ENCODE results near the gene COA4. TPM values are rescaled to one million over a fixed set of nuclear protein-coding genes. Genes with fewer than 3 reads are reported as not detected.

Gene COA4
- total RNA-seq: 10 to 100 TPM; 29.1 to 75.0 (median 58.2) TPM
- polyA plus RNA-seq: 10 to 100 TPM; 56.2 to 64.8 TPM
- 12.4 reads per million, percentile 40 among the genes with 10 or more reads in this experiment for total RNA-seq

- DNase-seq (peak; percentile 72 to 95 (median 94)), ATAC-seq (peak; percentile 99)
- ChIA-PET CTCF (interaction anchor here (0.7 kb wide), 1 partner anchor 56 kb away, joined by 4 read pairs; no protein-coding TSS in a partner anchor), POLR2A (interaction anchor here (0.9 to 1.2 kb wide), 4 partner anchors 10 to 716 kb away, joined by 3 to 7 read pairs (median 3); partner anchors contain the start of gene POLD3)
- Mint-ChIP-seq H3K36me3 (peaks cover 5 to 21% (median 11%) of the 10 kb centered on the region in 5 donors), H3K27ac (peak within 1 kb of the TSS; percentile 92 to 100 (median 97)), H3K27me3 (no peaks in the 10 kb centered on the region), H3K4me1 (peaks cover 20 to 55% (median 43%) of the 10 kb centered on the region in 7 donors), H3K4me3 (peak within 1 kb of the TSS; percentile 94 to 98 (median 96)), H3K9me3 (peaks cover 0 to 2% (median 0%) of the 10 kb centered on the region in 11 donors)
- Histone ChIP-seq H3K4me1 (ENCODE audit: control insufficient read depth in 2 of 2, insufficient read depth in 2 of 2, low read length in 2 of 2) (peaks cover 17 to 19% of the 10 kb centered on the region in 2 donors), H3K27me3 (ENCODE audit: control insufficient read depth in 2 of 2, insufficient read depth in 2 of 2, low read length in 2 of 2) (no peaks in the 10 kb centered on the region), H3K9me3 (ENCODE audit: control insufficient read depth in 2 of 3, low read length in 3 of 3) (no peaks in the 10 kb centered on the region), H3K36me3 (ENCODE audit: control insufficient read depth in 2 of 3, insufficient read depth in 3 of 3, low read length in 3 of 3) (peaks cover 0 to 30% (median 0%) of the 10 kb centered on the region in 3 experiments), H3K27ac (ENCODE audit: low read depth, low read length) (peak within 1 kb of the TSS; percentile 88), H3K4me3 (ENCODE audit: low read length) (peak within 1 kb of the TSS; percentile 94)
- intact Hi-C loops (cut with micrococcal nuclease): loop anchor here (1.0 to 5.0 kb wide), 11 partner anchors 88 to 1948 kb away; partner anchors contain the start of genes C2CD3 (in 2 of the 2), FAM168A (in 2 of the 2), LIPT2 (in 2 of the 2) and PPME1 (in 2 of the 2)
These were observed at the start of gene COA4, which contains the start of gene PAAF1 for GRCh38 chr11:73876424-73877310. Gene COA4 (minus strand): TSS chr11:73876846. CDS start chr11:73873378, 3,468 bp downstream. Gene PAAF1 (plus strand): TSS chr11:73876999. CDS start chr11:73877022, 23 bp downstream.

- H3K9me3 ChIP-seq (ENCODE audit: control insufficient read depth in 2 of 3, low read length in 3 of 3): no peaks in the 10 kb centered on the region
- peaks cover 13 to 30% (median 16%) of the 10 kb centered on the region in 5 donors for H3K36me3 Mint-ChIP-seq
- no peaks in the 10 kb centered on the region for H3K27me3 Mint-ChIP-seq
- H3K4me1 Mint-ChIP-seq: no peaks in the 10 kb centered on the region
- peaks cover 4 to 59% (median 8%) of the 10 kb centered on the region in 3 experiments for H3K36me3 ChIP-seq (ENCODE audit: control insufficient read depth in 2 of 3, insufficient read depth in 3 of 3, low read length in 3 of 3)
- ATAC-seq (no peak), DNase-seq (no peak)
- CTCF ChIA-PET: interaction anchor here (0.7 kb wide), 1 partner anchor 571 kb away, joined by 3 read pairs; no protein-coding TSS in a partner anchor
- H3K27ac Mint-ChIP-seq: peak overlapping the region in 1 of 9 donors; percentile 5
- no peaks in the 10 kb centered on the region for H3K9me3 Mint-ChIP-seq
- POLR2A ChIA-PET: no interaction called here
- no peak overlapping the region for H3K27ac ChIP-seq (ENCODE audit: low read depth, low read length)
- H3K4me3 ChIP-seq (ENCODE audit: low read length): no peak overlapping the region
- no peaks in the 10 kb centered on the region for H3K27me3 ChIP-seq (ENCODE audit: control insufficient read depth in 2 of 2, insufficient read depth in 2 of 2, low read length in 2 of 2)
- intact Hi-C loops (cut with micrococcal nuclease): no loop called here
- H3K4me3 Mint-ChIP-seq: no peak overlapping the region
- no peaks in the 10 kb centered on the region for H3K4me1 ChIP-seq (ENCODE audit: control insufficient read depth in 2 of 2, insufficient read depth in 2 of 2, low read length in 2 of 2)
These were observed 44.5 kb upstream of the COA4 start for GRCh38 chr11:73921180-73921579.

- no peaks in the 10 kb centered on the region for H3K9me3 ChIP-seq (ENCODE audit: control insufficient read depth in 2 of 3, low read length in 3 of 3)
- no peaks in the 10 kb centered on the region for H3K4me1 ChIP-seq (ENCODE audit: control insufficient read depth in 2 of 2, insufficient read depth in 2 of 2, low read length in 2 of 2)
- Mint-ChIP-seq H3K27ac (no peak overlapping the region), H3K27me3 (no peaks in the 10 kb centered on the region), H3K36me3 (peaks cover 19 to 41% (median 33%) of the 10 kb centered on the region in 5 donors), H3K4me3 (no peak overlapping the region), H3K4me1 (peaks cover 0 to 8% (median 0%) of the 10 kb centered on the region in 7 donors), H3K9me3 (no peaks in the 10 kb centered on the region)
- POLR2A ChIA-PET: no interaction called here
- H3K4me3 ChIP-seq (ENCODE audit: low read length): no peak overlapping the region
- H3K27me3 ChIP-seq (ENCODE audit: control insufficient read depth in 2 of 2, insufficient read depth in 2 of 2, low read length in 2 of 2): no peaks in the 10 kb centered on the region
- CTCF ChIA-PET: no interaction called here
- intact Hi-C loops (cut with micrococcal nuclease): no loop called here
- peaks cover 12 to 70% (median 12%) of the 10 kb centered on the region in 3 experiments for H3K36me3 ChIP-seq (ENCODE audit: control insufficient read depth in 2 of 3, insufficient read depth in 3 of 3, low read length in 3 of 3)
- no peak overlapping the region for H3K27ac ChIP-seq (ENCODE audit: low read depth, low read length)
- DNase-seq (no peak), ATAC-seq (no peak)
These were observed 39.8 kb upstream of the COA4 start for GRCh38 chr11:73916435-73916834.

DNA sequence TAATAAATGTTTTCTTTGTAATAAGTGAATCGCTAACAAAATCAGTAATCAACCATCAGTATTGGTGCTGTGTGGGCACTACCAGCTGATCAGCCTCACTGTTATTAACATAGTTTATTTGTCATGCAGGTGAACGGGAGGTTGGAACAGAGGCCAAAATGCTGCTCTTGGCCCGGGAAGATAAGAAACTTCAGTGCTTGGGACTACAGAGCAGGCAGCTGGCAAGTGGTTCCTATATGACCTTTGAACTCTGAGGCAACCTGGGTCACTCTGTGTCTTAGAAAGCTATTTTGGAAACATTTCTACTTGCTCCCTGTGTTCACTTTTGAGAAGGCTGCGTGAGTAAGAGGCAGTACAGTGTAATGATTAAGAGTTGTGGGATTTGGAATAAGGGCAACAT, 37.6 kb upstream of the COA4 start:
- H3K27me3 ChIP-seq (ENCODE audit: control insufficient read depth in 2 of 2, insufficient read depth in 2 of 2, low read length in 2 of 2): no peaks in the 10 kb centered on the region
- Mint-ChIP-seq H3K4me1 (peaks cover 0 to 12% (median 0%) of the 10 kb centered on the region in 7 donors), H3K4me3 (no peak overlapping the region), H3K36me3 (peaks cover 16 to 46% (median 35%) of the 10 kb centered on the region in 5 donors), H3K27ac (no peak overlapping the region), H3K9me3 (no peaks in the 10 kb centered on the region), H3K27me3 (no peaks in the 10 kb centered on the region)
- no peaks in the 10 kb centered on the region for H3K9me3 ChIP-seq (ENCODE audit: control insufficient read depth in 2 of 3, low read length in 3 of 3)
- no peak overlapping the region for H3K4me3 ChIP-seq (ENCODE audit: low read length)
- H3K4me1 ChIP-seq (ENCODE audit: control insufficient read depth in 2 of 2, insufficient read depth in 2 of 2, low read length in 2 of 2): no peaks in the 10 kb centered on the region
- CTCF ChIA-PET: no interaction called here
- peaks cover 10 to 79% (median 13%) of the 10 kb centered on the region in 3 experiments for H3K36me3 ChIP-seq (ENCODE audit: control insufficient read depth in 2 of 3, insufficient read depth in 3 of 3, low read length in 3 of 3)
- ATAC-seq: no peak
- intact Hi-C loops (cut with micrococcal nuclease): no loop called here
- DNase-seq: no peak
- H3K27ac ChIP-seq (ENCODE audit: low read depth, low read length): no peak overlapping the region
- POLR2A ChIA-PET: no interaction called here

DNA sequence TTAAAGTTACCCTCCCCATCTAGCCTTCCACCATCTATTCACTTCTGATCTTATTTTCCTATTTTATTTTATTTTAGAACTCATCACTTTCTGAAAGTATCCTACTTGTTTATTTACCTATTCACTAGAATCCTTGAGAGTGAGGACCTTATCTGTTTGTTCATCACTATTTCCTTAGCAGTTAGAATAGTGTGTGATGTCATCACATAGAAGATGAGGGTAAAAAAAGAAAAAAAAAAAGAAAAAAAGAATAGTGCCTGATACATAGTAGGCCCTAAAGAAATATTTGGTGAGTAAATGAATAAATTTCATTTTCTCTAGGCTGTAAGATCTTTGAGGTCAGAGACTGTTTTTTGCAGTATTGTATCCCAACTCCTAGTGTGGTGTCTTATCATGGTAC, 36.8 kb upstream of the COA4 start:
- peaks cover 12 to 43% (median 29%) of the 10 kb centered on the region in 5 donors for H3K36me3 Mint-ChIP-seq
- DNase-seq (no peak), ATAC-seq (no peak)
- H3K27me3 Mint-ChIP-seq: no peaks in the 10 kb centered on the region
- ChIA-PET CTCF (no interaction called here), POLR2A (no interaction called here)
- peaks cover 0 to 12% (median 0%) of the 10 kb centered on the region in 7 donors for H3K4me1 Mint-ChIP-seq
- no peaks in the 10 kb centered on the region for H3K9me3 Mint-ChIP-seq
- Histone ChIP-seq H3K4me1 (ENCODE audit: control insufficient read depth in 2 of 2, insufficient read depth in 2 of 2, low read length in 2 of 2) (no peaks in the 10 kb centered on the region), H3K9me3 (ENCODE audit: control insufficient read depth in 2 of 3, low read length in 3 of 3) (no peaks in the 10 kb centered on the region), H3K27ac (ENCODE audit: low read depth, low read length) (no peak overlapping the region), H3K36me3 (ENCODE audit: control insufficient read depth in 2 of 3, insufficient read depth in 3 of 3, low read length in 3 of 3) (peaks cover 8 to 74% (median 14%) of the 10 kb centered on the region in 3 experiments), H3K4me3 (ENCODE audit: low read length) (no peak overlapping the region), H3K27me3 (ENCODE audit: control insufficient read depth in 2 of 2, insufficient read depth in 2 of 2, low read length in 2 of 2) (no peaks in the 10 kb centered on the region)
- intact Hi-C loops (cut with micrococcal nuclease): no loop called here
- no peak overlapping the region for H3K27ac Mint-ChIP-seq
- H3K4me3 Mint-ChIP-seq: no peak overlapping the region

DNA sequence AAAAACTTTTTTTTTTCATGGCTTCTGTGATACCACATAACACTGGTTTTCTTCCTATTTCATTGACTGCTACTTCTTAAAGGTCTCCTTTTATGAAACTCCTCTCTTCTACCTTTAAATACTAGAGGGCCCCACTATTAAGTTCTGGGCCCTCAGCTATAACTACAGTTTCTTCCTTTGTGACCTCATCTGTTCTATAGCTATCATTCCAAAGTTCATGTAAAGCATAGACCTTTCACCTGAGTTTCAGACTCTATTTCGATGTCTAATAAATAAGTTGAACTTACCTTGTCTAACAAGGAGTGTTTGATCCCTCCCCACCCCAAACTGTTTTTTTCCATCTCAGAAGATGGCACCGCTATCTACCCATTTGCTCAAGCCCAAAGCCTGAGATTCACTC, 35.4 kb upstream of the COA4 start:
- H3K36me3 ChIP-seq (ENCODE audit: control insufficient read depth in 2 of 3, insufficient read depth in 3 of 3, low read length in 3 of 3): peaks cover 5 to 63% (median 14%) of the 10 kb centered on the region in 3 experiments
- CTCF ChIA-PET: no interaction called here
- POLR2A ChIA-PET: no interaction called here

More for the DNA sequence above, 35.4 kb upstream of the COA4 start:
- H3K4me3 Mint-ChIP-seq: no peak overlapping the region
- Histone ChIP-seq H3K4me1 (ENCODE audit: control insufficient read depth in 2 of 2, insufficient read depth in 2 of 2, low read length in 2 of 2) (no peaks in the 10 kb centered on the region), H3K27ac (ENCODE audit: low read depth, low read length) (no peak overlapping the region), H3K27me3 (ENCODE audit: control insufficient read depth in 2 of 2, insufficient read depth in 2 of 2, low read length in 2 of 2) (no peaks in the 10 kb centered on the region), H3K4me3 (ENCODE audit: low read length) (no peak overlapping the region), H3K9me3 (ENCODE audit: control insufficient read depth in 2 of 3, low read length in 3 of 3) (no peaks in the 10 kb centered on the region)
- H3K27me3 Mint-ChIP-seq: no peaks in the 10 kb centered on the region
- H3K36me3 Mint-ChIP-seq: peaks cover 12 to 46% (median 28%) of the 10 kb centered on the region in 5 donors
- H3K9me3 Mint-ChIP-seq: no peaks in the 10 kb centered on the region
- intact Hi-C loops (cut with micrococcal nuclease): no loop called here
- ATAC-seq (no peak), DNase-seq (no peak)
- H3K4me1 Mint-ChIP-seq: peaks cover 0 to 12% (median 0%) of the 10 kb centered on the region in 7 donors
- H3K27ac Mint-ChIP-seq: no peak overlapping the region
